Stimulated activated CD4-positive, alpha-beta T cell treated with anti-CD3 and anti-CD28 coated beads, Interleukin-4, amount 100 ng/mL, for 48 hours (primary cell): ENCODE data around the gene PPFIA3.
A peak's percentile ranks its signal among the peaks of the same experiment; 100 is the strongest.
"Not testable (repeated sequence)": the region's sequence is repeated elsewhere in the genome, so short reads cannot be mapped to it uniquely, and the experiment has no call there.

Experiments
- DNase-seq, 2 donors: peaks; one replicate each; pipeline ENCODE4 v3.0.0-alpha.2; 2020; ENCODE audit warnings: low read depth in 2 of 2

The PPFIA3 gene

GRCh38 chr19:49123285-49123684, 3.9 kb downstream of the PPFIA3 start:
- not testable (repeated sequence) for DNase-seq

GRCh38 chr19:49125025-49125731, 5.8 kb downstream of the PPFIA3 start:
- no peak for DNase-seq

GRCh38 chr19:49126575-49126974, 7.2 kb downstream of the PPFIA3 start:
- no peak for DNase-seq

- DNase-seq = not testable (repeated sequence)
Observed at GRCh38 chr19:49127225-49127624, 7.9 kb downstream of the PPFIA3 start.

- peak; percentile 91 to 95 for DNase-seq
Observed at GRCh38 chr19:49127674-49128544, 8.6 kb downstream of the PPFIA3 start.

GRCh38 chr19:49128545-49129237, 9.3 kb downstream of the PPFIA3 start:
- no peak for DNase-seq

- no peak for DNase-seq
Observed at GRCh38 chr19:49129238-49129583, 9.9 kb downstream of the PPFIA3 start.

- DNase-seq = no peak
Observed at GRCh38 chr19:49130325-49130724, 11.0 kb downstream of the PPFIA3 start.

- no peak for DNase-seq
Observed at GRCh38 chr19:49132974-49133609, 13.7 kb downstream of the PPFIA3 start.

- DNase-seq = peak in 1 of 2 donors; percentile 55
Observed at GRCh38 chr19:49133621-49134454, 14.5 kb downstream of the PPFIA3 start.

GRCh38 chr19:49135686-49136085, 16.3 kb downstream of the PPFIA3 start:
- DNase-seq = no peak

GRCh38 chr19:49136771-49137171, 17.4 kb downstream of the PPFIA3 start:
- no peak for DNase-seq

- no peak for DNase-seq
Observed at GRCh38 chr19:49140951-49141350, 21.6 kb downstream of the PPFIA3 start.

- DNase-seq = no peak
Observed at GRCh38 chr19:49141352-49141751, 22.0 kb downstream of the PPFIA3 start.

- DNase-seq = peak; percentile 65 to 74
Observed at GRCh38 chr19:49142866-49143335, 23.6 kb downstream of the PPFIA3 start.

- DNase-seq = peak; percentile 74 to 85
Observed at GRCh38 chr19:49145573-49146407, 26.4 kb downstream of the PPFIA3 start.

GRCh38 chr19:49146408-49146770, 27.0 kb downstream of the PPFIA3 start:
- DNase-seq = not testable (repeated sequence)

- DNase-seq = no peak
Observed at GRCh38 chr19:49148044-49148682, 28.8 kb downstream of the PPFIA3 start.
